GM21723 (cell line): ENCODE results near the gene PDP2.
A peak's percentile ranks its signal among the peaks of the same experiment; 100 is the strongest.
"Not testable (repeated sequence)": the region's sequence is repeated elsewhere in the genome, so short reads cannot be mapped to it uniquely, and the experiment has no call there.

Experiments
- ATAC-seq: cut with Tn5 transposase; IDR thresholded peaks from one replicate; pipeline ENCODE4 v1.9.1; 2021; ENCODE audit warnings: mild to moderate bottlenecking, moderate library complexity; ENCODE audit not compliant: unreplicated experiment

PDP2 gene

DNA sequence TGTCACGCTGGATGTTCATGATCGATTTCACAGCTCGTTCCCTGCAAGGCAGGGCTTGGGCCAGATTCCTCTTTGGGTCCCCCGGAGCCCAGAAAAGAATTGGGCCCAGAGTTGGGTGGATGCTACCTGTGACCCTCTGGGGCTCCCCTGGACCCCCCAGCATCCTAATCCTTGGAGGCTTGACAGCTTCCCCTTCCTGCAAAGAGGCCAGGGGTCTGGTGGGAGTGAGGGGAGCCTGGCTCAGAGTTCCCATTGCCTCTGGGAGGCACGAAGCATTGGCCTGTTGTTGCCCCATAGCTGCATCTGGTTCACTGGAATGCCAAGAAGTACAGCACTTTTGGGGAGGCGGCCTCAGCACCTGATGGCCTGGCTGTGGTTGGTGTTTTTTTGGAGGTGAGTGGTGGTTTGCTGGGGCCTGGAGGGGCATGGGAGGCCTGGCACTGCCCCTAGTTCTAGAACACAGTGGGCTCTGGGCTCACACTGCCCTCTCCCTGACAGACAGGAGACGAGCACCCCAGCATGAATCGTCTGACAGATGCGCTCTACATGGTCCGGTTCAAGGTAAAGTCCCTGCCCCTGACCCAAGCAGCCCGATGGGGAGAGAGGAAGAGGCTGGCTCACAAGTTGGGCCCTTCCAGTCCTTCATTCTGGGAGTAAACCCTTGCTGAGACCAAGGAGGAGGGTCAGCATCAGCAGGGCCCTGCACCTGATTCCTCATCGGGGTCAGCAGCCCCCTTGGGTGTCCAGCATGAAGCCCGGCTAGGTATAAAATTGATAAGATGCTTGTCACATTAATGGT lies 28.9 kb upstream of the PDP2 start:
- ATAC-seq: no peak

DNA sequence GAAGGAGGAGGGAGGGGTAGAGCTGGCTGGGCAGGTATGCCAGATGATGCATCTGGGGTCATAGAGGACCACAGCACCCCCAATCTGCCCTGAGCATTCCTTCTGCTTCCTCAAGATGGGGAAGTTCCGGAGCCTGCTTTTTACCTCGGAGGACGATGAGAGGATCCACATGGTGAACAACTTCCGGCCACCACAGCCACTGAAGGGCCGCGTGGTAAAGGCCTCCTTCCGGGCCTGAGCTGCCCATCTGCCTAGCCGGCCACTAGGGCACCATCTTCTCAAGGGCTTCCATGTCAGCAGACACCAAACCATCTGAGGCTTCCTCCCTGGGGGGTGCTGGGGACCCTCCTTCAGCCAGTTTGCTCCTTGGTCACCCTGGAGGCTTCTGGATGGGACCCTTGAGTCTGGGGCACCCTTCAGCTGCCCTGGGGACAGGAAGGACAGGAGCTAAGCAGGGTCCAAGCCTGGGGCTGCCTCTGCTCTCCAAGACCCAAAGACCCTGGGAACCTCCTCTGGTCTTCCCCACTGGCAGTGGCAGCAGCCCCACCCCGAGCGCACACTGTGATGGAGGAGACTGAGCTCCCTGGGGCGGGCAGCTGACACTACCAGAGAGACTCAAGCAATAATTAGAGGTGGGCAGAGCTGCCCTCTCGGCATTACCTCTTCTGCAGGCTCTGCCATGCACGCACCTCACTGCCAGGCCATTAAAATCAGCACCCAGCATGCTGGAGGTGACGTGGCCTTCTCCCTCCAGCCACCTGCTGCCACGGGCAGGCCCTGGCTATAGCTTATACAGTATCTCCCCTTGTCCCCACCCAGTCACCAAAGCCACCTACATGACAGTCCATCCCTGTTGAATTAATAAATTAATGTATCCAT lies 26.8 kb upstream of the PDP2 start:
- no peak for ATAC-seq

DNA sequence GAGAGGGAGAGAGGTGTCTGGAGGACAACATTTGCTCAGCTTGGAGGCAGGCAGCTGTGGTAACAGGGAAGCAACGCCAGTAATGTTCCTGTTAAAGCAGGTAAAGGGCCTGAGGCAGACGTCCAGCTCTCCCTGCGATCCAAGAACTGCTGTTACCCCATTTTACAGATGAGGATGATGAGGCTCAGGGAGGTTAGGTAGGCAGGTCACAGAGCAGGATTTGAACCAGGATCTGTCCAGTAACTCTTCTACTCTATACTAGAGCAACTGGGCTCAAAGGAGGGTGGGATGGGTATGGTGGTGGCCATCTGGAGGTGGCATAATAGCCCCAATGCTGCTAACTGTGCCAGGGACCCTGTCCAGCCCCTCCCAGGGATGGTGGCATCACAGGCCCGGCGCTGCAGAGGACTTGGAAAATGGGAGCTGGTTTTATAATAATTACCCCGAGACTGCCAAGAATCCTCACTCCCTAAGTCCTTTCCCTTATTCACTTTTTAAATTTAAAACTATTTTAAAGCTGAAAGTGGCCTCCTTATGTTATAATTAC lies 24.1 kb upstream of the PDP2 start:
- no peak for ATAC-seq

DNA sequence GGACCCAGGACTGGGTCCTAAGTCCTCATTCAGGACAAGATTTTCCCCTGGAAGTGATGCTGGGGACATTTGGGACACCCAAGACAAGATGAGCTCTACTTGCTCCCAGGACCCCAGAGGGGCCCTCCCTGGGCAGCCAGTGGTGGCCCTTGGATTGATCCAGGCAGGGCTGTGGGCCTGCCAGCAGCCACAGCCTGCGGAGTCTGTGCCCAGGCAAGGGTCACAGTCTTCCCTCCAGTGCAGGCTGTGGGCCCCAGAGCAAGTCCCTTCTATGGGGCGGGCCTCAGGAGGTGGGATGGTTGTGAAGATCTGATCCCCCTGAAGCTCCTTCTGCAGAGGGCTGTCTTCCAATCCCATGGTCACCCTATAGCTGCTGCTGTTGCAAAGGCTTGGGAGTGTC lies 23.5 kb upstream of the PDP2 start:
- no peak for ATAC-seq

DNA sequence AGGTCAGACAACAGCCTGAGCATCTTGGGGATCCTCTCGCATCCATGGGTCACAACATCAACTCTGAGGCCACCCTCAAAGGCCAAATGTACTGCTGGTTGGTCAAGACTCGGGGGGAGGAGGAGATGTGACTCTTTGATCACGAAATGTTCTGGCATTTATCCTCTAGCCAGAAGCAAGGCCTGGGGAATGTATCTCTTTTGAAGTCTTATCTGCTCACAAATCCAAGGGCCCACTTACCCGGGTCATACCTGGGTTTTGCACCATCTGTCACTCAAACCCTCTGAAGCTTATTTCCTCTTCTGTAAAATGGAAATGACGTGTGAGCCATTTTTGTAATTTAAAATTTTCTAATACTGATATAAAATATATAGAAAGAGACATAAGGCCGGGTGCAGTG lies 22.9 kb upstream of the PDP2 start:
- ATAC-seq: no peak

DNA sequence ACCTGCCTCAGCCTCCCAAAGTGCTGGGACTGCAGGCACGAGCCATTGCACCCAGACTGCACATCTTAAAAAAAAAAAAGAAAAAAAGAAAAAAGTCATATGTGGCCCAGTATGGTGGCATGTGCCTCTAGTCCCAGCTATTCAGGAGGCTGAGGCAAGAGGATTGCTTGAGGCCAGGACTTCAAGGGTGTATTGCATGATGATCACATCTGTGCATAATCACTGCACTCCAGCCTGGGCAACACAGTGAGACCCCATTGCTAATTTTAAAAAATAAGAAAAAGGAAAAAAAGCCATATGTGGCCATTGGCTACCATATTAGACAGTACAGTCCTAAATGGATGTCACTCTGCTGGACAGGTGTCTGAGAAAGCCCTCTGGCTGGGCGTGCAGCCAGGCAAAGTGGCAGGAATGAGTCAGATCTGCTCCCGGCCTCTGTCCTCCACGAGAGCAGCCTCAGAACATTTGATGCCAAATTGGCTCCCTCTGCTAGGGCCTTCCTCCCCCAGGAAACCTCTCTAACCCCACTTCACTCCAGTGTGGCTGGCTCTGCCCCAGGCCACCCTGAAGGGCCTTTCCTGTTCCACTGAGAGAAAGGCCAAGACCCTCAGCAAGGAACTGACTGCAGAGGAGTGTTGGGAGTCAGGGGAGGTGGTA lies 21.4 kb upstream of the PDP2 start:
- no peak for ATAC-seq

DNA sequence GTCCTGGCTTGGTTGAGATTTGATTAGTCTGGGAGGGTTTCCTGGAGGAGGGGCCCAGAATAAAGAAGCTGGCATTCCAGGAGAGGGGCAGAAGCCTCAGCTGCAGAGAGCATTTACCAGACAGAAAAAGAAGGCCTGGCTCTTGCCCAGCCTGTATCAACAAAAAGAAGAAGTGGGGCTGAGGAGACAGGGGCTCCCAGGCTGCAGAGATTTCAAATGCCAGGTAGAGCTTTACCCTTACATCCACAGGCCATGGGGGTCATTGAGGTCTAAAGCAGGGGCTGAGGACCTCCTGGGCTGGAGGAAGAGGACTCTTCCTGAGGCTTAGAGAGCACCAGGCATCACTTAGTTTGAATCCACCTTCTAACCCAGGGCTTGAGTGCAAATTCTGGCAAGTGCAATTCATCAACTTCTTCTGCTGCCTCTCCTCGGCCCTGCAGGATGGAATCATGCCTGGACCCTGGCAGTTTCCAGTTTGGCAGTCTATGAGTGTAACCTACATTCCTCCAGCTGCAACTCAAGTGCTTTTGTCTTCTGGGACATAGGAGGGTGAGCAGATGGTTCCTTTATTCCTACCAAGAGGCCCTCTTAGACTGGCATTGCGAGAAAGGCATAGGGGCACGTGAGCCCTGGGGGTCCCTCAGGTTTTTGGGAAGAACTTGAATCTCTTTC lies 20.8 kb upstream of the PDP2 start:
- no peak for ATAC-seq

DNA sequence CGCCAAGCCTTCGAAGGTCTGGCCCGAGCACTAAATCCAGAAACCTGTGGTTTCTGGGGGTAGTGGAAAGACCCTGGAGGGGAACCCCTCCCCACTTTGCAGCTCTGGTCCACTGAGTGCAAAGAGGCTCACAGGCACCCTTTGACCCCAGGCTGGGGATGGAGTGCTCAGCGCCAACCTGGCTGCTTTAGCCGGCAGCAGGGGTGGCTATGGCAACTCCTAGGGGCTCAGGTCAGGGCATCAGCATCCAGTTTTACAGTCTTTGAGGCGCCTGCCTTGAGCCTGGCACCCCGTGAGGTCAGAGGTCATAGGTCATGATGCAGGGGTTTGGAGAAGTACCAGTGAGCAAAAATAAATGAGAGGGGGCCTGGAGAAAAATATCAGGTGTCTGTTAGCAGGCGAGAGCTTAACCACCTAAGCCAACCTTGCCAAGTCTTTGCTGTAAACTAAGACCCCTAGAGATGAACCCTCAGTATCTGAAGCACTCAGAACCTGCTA lies 18.2 kb upstream of the PDP2 start:
- no peak for ATAC-seq

DNA sequence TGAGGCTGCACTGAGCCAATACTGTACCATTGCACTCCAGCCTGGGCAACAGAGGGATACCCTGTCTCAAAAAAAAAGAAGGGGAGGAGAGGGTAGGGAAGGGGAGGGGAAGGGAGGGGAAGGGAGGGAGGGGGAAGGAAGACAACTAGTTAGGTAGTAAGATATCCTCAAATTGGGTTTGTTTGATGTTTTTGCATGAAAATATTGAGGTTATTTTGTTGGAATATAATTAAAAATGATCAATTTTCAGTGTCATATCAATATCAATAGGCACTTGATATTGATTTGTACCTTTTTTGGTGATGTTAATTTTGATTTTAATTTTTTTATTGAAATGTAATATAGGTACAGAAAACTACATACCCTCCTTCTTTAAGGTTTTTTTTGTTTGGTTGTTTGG lies 16.6 kb upstream of the PDP2 start:
- no peak for ATAC-seq

DNA sequence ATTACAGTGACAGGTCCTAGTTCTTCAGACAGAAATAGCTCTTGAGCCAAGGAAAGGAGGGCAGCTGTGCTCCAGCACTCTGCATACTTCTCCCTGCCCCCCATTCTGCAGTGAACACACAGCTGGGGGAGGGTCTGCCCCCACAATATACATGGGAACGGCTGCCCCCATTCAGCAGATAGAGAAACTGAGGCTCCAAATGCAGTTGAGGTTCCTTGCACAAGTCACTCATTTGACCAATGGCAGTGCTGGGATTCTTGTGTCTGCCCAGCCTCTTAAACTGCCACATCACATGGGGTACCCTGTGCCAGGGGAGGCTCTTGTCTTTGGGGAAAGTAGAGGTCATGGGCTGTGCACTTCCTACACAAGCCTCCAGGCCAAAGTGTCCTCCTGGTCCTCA lies 10.9 kb upstream of the PDP2 start:
- no peak for ATAC-seq

DNA sequence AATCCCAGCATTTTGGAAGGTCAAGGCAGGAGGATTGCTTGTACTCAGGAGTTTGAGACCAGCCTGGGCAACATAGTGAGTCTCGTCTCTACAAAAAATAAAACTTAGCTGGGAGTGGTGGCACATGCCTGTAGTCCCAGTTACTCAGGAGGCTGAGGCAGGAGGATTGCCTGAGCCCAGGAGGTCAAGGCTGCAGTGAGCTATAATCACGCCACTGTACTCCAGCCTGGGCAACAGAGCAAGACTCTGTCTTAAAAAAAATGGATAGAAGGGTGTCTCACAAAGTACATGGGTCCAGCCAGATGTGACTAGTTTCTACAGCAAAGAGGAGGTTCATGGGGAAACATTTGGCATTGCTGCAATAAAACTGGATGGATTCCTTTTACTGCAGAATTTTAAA lies 9.0 kb upstream of the PDP2 start:
- ATAC-seq: not testable (repeated sequence)

DNA sequence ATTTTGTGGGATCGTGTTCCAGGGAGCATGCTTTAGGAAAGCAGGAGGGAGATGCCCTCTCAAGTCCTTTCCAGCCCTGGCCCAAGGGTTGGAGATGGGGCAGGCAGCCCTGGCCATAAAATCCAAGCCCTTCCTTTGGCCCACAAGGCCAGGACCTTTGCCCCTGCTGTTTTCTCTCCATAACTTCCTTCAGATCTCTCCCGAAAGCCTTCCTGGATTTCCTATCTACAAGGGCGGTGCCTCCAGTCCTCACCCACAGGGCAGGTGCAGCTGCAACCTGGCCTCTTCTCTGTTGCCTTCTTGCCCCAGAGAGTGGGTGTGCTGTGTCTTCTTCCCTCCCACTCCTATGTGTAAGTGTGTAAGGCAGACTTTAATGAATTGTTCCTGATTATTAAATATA lies 8.5 kb upstream of the PDP2 start:
- no peak for ATAC-seq

DNA sequence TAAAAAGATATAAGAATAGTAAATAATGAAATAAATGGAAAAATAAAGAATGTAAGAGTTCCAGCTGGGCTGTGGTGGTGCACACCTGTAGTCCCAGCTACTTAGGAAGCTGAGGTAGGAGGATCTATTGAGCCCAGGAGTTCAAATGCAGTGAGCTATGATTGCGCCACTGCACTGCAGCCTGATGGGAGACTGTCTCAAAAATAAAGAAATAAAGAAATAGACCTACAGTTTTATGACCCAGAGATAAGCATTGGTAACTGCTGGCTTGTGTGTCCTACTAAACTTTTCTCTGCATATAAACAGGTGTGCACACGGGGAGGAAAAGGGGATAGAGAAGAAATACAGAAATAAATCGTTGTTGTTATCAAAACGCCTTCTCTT lies 7.8 kb upstream of the PDP2 start:
- no peak for ATAC-seq

DNA sequence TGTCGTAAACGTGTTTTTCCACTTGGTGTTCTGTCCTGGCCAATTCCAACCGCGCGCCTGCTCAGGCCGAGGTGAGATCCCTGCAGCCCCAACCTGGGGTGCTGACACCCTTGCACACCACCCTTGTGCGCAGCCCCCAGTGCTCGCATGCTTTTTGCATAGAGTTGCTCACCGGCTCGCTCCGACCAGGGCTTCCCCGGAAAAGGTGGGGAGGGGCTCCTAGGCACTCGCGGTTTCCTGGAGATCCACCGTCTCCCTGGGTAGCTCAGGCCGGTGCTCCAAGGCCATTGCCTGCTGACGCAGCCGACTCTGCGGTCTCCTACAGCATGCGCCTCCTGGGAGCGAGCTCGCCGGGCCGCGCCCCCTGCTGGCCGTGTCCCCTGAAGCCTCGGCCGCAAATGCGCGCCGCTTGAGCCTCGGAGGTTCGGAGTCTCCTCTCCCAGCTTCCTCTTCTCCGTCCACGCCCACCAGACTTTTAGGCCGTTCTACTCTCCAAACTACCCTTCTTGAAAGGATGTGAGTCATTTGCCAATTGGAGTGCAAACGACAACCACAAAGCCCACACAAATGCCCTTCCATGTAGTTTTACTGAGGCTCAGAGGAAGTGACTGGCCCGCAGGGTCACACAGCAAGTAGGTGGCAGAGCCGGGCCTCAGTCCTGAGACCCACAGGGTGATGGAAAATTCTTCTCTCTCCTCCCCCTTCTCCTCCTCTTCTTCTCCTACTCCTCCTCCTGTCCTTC lies 7.2 kb upstream of the PDP2 start:
- peak; percentile 87 for ATAC-seq

DNA sequence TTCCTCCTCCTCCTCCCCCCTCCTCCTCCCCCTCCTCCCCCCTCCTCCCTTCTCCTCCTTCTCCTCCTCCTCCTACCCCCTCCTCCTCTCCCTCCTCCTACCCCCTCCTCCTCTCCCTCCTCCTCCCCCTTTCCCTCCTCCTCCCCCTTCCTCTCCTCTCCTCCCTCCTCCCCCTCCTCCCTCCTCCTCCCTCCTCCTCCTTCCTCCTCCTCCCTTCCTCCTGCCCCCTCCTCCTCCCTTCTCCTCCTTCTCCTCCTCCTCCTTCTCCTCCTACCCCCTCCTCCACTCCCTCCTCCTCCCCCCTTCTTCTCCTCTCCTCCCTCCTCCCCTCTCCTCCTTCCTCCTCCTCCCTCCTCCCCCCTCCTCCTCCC lies 6.6 kb upstream of the PDP2 start:
- no peak for ATAC-seq

DNA sequence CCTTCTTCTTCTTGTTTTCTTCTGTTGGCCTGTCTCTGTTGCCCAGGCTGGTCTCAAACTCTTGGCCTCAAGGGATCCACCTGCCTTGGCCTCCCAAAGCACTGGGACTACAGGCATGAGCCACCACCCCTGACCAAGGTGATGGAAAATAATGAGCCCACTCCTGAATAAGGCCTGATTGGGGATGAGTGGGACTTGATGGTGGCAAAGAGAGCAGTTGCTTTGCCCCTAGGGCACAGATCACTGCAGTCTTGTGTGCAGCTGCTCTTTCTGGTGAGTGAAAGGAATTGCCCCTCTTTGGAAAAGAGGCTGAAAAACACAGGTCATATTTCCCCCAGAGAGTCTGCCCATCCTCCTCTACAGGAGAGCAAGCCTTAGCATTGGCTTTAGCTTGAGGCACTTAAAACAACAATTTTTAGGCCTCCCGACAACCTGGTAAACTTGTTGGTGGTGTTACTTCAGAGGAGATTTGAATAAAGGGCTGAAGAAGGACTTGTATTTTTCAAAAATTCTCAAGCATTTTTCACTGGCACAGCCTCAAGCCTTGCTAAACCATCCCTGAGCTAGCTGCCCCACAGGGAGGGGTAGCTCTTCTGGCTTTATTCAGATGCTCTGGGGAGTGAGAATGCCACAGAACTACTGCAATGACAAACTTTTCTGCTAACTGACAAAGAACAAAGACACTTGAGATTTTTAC lies 6.1 kb upstream of the PDP2 start:
- no peak for ATAC-seq

DNA sequence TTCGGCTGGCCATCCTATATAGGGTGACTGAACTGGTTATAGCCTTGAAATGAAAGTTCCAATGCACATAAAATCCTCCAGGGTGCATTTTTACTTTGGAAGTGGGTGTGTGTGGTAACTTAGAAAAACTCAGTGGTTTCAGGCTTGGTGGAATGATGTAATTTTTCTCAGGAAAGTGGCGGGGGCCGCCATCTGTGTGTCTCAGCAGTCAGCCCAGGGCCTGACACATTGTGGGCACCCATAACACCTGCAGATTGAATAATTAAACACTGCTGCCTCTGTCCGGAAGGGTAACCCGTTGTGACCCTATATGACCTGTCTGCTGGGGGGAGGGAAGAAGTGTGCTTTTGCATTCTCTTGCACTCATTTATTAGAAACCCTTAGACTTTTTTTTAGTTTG lies 2.2 kb upstream of the PDP2 start:
- no peak for ATAC-seq

DNA sequence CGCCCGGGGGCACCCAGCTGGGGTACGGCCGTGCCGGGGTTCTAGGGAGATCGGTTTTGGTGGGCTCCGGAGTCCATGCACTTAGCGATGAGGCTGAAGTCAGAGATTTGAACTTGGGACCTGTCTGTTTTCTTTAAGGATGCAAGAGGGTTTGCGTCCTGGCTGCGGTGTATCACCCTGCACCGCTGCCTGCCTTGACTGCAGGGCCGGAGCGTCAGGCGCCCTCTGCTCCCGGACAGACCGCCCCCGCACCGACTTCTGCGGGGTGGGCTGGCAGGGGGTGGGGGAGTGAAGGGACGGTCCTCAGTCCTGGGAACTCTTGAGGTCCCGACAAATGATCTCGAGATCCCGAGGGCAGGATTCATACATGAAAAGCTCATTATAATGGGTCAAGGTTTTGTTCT lies 701 bp downstream of the PDP2 start:
- peak; percentile 6 for ATAC-seq

DNA sequence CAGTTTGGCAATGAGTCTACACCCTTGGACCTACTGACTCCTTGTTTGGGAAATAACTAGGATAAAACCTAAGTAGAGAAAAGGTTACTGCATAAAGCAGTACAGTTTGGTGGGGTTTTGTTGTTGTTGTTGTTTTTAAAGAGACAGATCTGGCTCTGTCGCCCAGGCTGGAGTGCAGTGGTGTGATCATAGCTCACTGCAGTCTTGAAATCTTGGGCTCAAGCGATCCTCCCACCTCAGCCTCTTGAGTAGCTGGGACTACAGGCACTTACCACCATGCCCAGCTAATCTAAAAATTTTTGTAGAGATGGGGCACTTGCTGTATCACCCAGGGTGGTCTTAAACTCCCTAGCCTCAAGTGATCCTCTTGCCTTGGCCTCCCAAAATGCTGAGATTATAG lies 1.2 kb downstream of the PDP2 start:
- ATAC-seq: no peak
